Stimulated activated CD4-positive, alpha-beta T cell treated with anti-CD3 and anti-CD28 coated beads, Interleukin-15, amount 100 ng/mL, for 24 hours (primary cell): ENCODE results near the gene SOX18.

Experiments used
- DNase-seq: peaks from one replicate; pipeline ENCODE4 v3.0.0-alpha.2; 2020

The SOX18 gene

GRCh38 chr20:64067733-64068307, 18.4 kb upstream of the SOX18 start:
- DNase-seq, result no peak

GRCh38 chr20:64067005-64067632, 17.7 kb upstream of the SOX18 start:
- no peak for DNase-seq

GRCh38 chr20:64065974-64066343, 16.5 kb upstream of the SOX18 start:
- peak; percentile 74 for DNase-seq

GRCh38 chr20:64065062-64065973, 15.9 kb upstream of the SOX18 start:
- no peak for DNase-seq

- no peak for DNase-seq
Measured at GRCh38 chr20:64064145-64064698, 14.8 kb upstream of the SOX18 start.

GRCh38 chr20:64063389-64064144, 14.1 kb upstream of the SOX18 start:
- DNase-seq, result peak; percentile 68

GRCh38 chr20:64062596-64063388, 13.4 kb upstream of the SOX18 start, which contains the start of gene TCEA2:
TSS of gene TCEA2 (plus strand) at chr20:64063198. CDS start at chr20:64063313, 115 bp downstream.
- peak; percentile 98 for DNase-seq

GRCh38 chr20:64062276-64062595, 12.8 kb upstream of the SOX18 start:
- no peak for DNase-seq

GRCh38 chr20:64058536-64058935, 9.1 kb upstream of the SOX18 start:
- no peak for DNase-seq

GRCh38 chr20:64057628-64058498, 8.4 kb upstream of the SOX18 start:
- peak; percentile 91 for DNase-seq

- DNase-seq, result peak; percentile 40
Measured at GRCh38 chr20:64056889-64057627, 7.6 kb upstream of the SOX18 start.

- no peak for DNase-seq
Measured at GRCh38 chr20:64056639-64056888, 7.1 kb upstream of the SOX18 start.

GRCh38 chr20:64055893-64056638, 6.6 kb upstream of the SOX18 start:
- DNase-seq, result no peak

GRCh38 chr20:64055396-64055892, 6.0 kb upstream of the SOX18 start:
- no peak for DNase-seq

GRCh38 chr20:64053841-64054661, 4.6 kb upstream of the SOX18 start:
- DNase-seq, result no peak

- no peak for DNase-seq
Measured at GRCh38 chr20:64052987-64053840, 3.8 kb upstream of the SOX18 start.

- no peak for DNase-seq
Measured at GRCh38 chr20:64052326-64052722, 2.9 kb upstream of the SOX18 start.
